Bronchial smooth muscle cell (primary cell): Measurements from ENCODE around the gene VAPB. TPM values are rescaled to one million over a fixed set of nuclear protein-coding genes. Genes with fewer than 3 reads are reported as not detected.

ENCODE experiments used
- total RNA-seq: library from RNA; depleted of rRNA; stranded (reverse); fragments of >200 nt; gene quantifications from 2 replicates; pipeline ENCODE4 v1.2.1, GENCODE V29; 2014

The VAPB gene
- total RNA-seq: 8.0 and 15.5 TPM in 2 replicates

GRCh38 chr20:58388882-58389323 is at the start of gene VAPB:
TSS of gene VAPB (plus strand) at chr20:58389229. CDS start at chr20:58389460, 231 bp downstream.

Other genes with a start within 250 kb of the VAPB start
- not detected in 2 replicates for gene ANKRD60, start 160.6 kb upstream of the VAPB start, total RNA-seq
- 8.0 and 12.6 TPM in 2 replicates for gene RAB22A, start 79.5 kb upstream of the VAPB start, total RNA-seq
- gene APCDD1L, start 126.2 kb downstream of the VAPB start, total RNA-seq: 2.7 and 4.1 TPM in 2 replicates